GM18867 (cell line): ENCODE results near the gene TKTL1.

Experiments used
- ATAC-seq: cut with Tn5 transposase; IDR thresholded peaks from one replicate; pipeline ENCODE4 v1.9.1; 2021; ENCODE audit warnings: mild to moderate bottlenecking, moderate library complexity; ENCODE audit not compliant: unreplicated experiment

The TKTL1 gene

DNA sequence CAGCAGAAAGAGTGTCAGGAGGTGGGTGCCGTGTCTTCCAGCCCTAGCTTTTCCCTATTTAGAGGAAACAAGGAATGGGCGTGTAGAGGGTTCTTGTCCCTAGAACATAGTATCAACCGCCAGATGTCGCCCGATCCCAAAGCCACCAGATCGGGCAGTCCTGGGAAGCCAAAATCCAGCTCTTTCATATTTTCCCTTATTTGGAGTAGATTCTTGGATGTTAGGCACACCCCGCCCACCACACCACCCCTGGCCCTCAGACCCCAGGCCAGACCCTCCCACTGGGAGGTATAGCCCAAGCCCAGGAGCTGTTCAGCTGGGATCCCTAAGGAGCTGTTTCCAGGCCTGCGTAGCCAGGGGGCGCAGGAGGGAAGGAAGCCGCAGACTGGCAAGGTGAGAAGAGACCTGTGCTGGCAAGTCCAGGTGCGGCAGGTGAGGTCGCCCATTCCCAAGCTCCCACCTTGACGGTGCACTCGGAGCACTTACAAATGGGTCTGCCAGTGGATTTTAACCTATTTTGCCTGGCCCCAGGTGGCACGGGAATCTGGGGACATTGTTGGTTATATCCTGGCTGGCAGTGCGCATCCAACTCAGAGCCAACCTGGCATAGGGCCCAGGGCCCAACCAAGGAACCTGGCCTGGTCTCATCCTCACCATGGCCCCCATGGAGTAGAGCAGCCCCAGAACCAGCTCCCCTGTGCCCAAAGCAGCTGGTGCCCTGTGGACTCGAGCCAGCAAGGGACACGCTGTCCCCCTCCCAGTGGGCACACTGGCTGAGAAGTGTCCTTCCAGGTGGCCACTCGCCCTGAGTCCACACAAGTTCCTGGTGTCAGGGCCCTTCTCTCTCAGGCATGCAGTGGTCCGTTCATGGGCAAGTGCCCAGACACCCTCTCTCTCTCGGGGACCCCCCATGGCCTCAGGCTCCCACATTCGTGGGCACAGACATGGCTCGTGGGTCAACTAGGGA, 78.0 kb downstream of the TKTL1 start:
- ATAC-seq: no peak

DNA sequence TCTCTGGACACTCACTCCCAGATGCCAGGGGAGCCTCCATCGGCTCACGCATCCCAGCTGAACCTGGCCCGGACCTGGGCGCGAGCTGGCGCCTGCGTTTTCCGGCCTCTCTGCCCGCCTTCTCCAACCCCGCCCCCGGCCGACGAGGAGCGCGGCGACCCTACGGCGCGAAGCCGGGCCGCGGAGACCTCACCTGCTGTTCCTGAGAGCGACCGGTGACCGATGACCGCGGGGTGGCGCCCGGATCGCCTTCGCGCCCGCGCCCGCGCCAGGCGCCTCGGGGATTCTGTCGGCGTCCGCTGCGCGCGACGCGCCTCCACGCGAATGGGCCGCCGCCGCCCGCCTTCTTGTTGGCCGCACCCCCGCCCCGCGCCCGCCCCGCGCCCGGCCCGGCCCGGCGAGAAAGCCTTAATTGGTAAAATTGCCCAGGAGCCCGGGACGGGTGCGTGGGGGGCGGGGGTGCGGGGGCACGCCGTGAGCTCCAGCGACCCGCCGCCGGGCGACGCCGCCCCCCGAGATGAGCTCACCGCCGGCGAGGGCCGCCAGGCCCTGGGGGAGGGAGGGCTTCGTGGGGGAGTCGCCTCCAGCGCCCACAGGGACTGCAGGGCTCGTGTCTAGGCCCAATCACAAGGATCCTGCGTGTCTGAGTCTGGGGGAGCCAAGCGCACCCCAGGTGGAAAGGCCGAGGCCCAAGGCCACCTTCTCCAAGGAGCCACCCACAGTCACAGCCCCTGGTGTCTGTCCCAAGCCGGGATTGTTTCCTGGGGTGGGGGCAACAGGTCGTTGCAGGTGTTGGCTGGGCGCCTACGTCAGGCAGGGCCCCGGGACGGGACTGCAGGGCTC, 78.9 kb downstream of the TKTL1 start, which contains the start of gene FLNA:
FLNA (minus strand) TSS at position 322 of the 843 bp plus-strand sequence. CDS start 3,389 bp downstream, outside the sequence.
- ATAC-seq: no peak

DNA sequence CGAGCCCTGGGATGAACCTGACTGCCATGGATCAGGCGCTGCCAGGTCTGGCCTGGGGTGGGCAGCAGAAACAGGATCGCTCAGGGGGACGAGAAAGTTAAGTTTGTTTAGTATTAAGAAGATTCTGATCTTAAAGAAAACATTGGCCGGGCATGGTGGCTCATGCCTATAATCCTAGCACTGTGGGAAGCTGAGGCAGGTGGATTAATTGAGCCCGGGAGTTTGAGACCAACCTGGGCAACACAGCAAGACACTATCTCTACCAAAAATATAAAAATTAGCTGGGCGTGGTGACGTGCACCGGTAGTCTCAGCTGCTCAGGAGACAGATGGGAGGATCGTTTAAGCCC, 79.5 kb downstream of the TKTL1 start:
- no peak for ATAC-seq

DNA sequence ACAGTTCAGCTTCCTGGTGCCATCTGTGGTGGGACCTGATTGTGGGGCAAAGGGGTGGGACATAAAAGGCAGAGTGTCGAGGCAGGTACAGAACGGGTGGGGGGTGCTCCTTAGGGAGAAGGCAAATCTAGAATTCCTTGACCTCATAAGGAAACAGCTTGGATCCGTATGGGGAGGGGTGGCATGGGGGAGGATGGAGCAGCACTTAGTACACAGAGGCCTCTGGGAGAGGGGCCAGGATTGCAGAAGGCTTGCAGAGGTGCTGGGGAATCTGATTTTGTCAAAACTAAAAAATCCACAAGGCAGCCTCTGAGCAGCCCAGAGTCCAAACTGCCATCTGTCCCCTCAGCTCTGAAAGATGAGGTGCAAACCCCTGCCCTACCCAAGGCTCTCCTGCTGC, 81.2 kb downstream of the TKTL1 start:
- ATAC-seq: no peak

DNA sequence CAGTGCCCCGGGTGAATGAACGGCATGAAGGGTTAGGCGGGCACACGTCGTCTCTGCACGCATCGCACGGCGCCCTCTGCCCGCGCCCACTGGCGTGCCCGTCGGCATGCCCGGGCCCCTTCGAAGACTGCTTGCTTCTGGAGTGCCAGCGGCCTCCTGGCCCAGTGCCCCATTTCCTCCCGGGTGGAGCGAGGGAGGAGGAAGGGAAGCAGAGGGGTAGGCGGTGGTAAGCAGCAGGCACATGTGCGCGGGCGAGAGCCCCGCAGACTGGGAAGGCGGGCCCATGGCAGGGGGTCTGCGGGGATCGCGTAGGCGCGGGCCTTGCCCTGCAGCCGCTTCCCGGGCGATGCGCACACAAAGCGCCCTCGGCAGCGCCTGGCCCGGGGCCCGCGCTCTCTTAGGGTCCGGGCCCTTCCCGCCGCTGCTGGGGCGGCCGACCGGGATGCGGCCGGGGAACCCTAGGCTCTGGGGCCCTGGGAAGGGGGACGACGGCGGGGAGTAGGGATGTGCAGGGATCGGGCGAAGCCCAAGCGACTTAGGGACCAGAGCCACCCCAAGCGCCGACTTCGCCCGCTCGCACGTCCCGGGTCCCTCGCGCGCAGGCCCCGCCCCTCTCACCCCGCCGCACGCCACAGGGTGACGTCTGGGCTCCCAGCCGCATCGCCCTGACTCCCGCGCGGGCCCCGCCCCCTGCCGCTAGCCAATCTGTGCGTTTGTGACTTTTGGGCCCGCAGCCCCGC, 82.6 kb downstream of the TKTL1 start:
- ATAC-seq: peak; percentile 2

DNA sequence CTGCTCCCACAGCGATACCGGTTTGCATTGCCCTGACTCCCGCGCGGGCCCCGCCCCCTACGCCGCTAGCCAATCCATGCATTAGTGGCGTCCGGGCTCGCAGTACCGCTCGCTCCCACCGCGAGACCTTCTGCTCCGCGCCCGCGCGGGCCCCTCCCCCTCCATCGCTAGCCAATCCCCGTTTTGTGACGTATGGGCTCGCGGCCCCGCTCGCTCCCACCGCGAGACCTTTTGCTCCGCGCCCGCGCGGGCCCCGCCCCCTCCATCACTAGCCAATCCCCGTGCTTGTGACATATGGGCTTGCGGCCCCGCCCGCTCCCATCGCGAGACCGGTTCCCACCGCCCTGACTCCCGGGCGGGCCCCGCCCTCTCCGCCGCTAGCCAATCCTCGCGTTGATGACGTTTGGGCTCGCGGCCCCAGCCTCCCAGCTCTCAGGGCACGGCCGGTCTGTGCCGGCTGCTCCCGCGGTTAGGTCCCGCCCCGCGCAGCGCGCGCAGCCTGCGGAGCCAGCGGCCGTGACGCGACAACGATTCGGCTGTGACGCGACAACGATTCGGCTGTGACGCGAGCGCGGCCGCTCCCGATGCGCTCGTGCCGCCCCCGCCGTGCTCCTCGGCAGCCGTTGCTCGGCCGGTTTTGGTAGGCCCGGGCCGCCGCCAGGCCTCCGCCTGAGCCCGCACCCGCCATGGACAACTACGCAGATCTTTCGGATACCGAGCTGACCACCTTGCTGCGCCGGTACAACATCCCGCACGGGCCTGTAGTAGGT, 83.4 kb downstream of the TKTL1 start, which contains the start of gene EMD:
EMD (plus strand) TSS at position 497 of the 770 bp plus-strand sequence; CDS start at position 687, 190 bp downstream.
- peak; percentile 76 for ATAC-seq

DNA sequence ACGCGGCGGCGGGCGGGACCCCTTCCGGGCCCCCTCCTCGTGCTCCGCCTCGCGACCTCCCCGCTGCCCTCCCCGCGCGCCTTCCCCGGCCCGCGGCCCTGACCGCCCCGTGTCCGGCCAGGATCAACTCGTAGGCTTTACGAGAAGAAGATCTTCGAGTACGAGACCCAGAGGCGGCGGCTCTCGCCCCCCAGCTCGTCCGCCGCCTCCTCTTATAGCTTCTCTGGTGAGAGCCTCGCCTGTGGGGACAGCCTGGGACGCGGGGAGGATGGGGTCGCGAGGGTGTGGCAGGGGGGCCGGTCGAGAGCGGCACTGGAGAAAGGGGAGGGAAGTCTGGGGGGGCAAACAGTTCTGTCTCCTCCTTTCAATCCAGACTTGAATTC, 84.0 kb downstream of the TKTL1 start:
- no peak for ATAC-seq
